GM19438 (cell line): ENCODE measurements around the gene IL1A.

Experiments used
- ATAC-seq: cut with Tn5 transposase; IDR thresholded peaks from one replicate; pipeline ENCODE4 v1.9.1; 2021; ENCODE audit warnings: low read depth; ENCODE audit not compliant: unreplicated experiment

IL1A gene

GRCh38 chr2:112765251-112765650 is 19.0 kb downstream of the IL1A start:
- ATAC-seq: no peak

- ATAC-seq: peak; percentile 97
These were observed 19.9 kb downstream of the IL1A start, which contains the start of gene CKAP2L for GRCh38 chr2:112764071-112765044. Gene CKAP2L, minus strand, starts transcription at chr2:112764609. Its CDS starts 11 bp downstream, at chr2:112764598.

GRCh38 chr2:112762276-112762675 is 22.0 kb downstream of the IL1A start:
- ATAC-seq: no peak

- no peak for ATAC-seq
These were observed 24.1 kb downstream of the IL1A start for GRCh38 chr2:112760149-112760548.

GRCh38 chr2:112758711-112759110 is 25.6 kb downstream of the IL1A start:
- ATAC-seq: no peak

GRCh38 chr2:112757265-112757664 is 27.0 kb downstream of the IL1A start:
- no peak for ATAC-seq

- ATAC-seq: no peak
These were observed 28.1 kb downstream of the IL1A start for GRCh38 chr2:112756207-112756606.

- ATAC-seq: no peak
These were observed 28.8 kb downstream of the IL1A start for GRCh38 chr2:112755444-112755843.

GRCh38 chr2:112754564-112754963 is 29.7 kb downstream of the IL1A start:
- no peak for ATAC-seq

- ATAC-seq: no peak
These were observed 31.6 kb downstream of the IL1A start for GRCh38 chr2:112752667-112753066.

GRCh38 chr2:112751451-112752197 is 32.7 kb downstream of the IL1A start:
- no peak for ATAC-seq

- no peak for ATAC-seq
These were observed 33.8 kb downstream of the IL1A start for GRCh38 chr2:112750560-112750843.

- peak; percentile 80 for ATAC-seq
These were observed 34.3 kb downstream of the IL1A start for GRCh38 chr2:112749755-112750559.

- no peak for ATAC-seq
These were observed 43.8 kb downstream of the IL1A start for GRCh38 chr2:112740527-112740926.

GRCh38 chr2:112737542-112738232 is 46.6 kb downstream of the IL1A start:
- no peak for ATAC-seq

GRCh38 chr2:112733871-112734270 is 50.4 kb downstream of the IL1A start:
- no peak for ATAC-seq

- no peak for ATAC-seq
These were observed 50.8 kb downstream of the IL1A start for GRCh38 chr2:112733456-112733855.

- ATAC-seq: no peak
These were observed 52.8 kb downstream of the IL1A start for GRCh38 chr2:112731479-112731878.

- no peak for ATAC-seq
These were observed 53.5 kb downstream of the IL1A start for GRCh38 chr2:112730791-112731190.

GRCh38 chr2:112730216-112730615 is 54.1 kb downstream of the IL1A start:
- ATAC-seq: no peak
